HL-60 (cell line): Measurements from ENCODE around the gene RPS16.

Experiments
- DNase-seq, 2 experiments: peaks; one replicate each; pipeline ENCODE4 v3.0.0-alpha.2; 2010 to 2020; ENCODE audit warnings: low read depth in 1 of 2, low spot score in 1 of 2
- H3K27ac ChIP-seq: fragments of 250-450 bp; sonication (Bioruptor Pico); replicated peaks from 2 replicates; pipeline ENCODE4 v1.5.1; 2020; ENCODE audit warnings: mild to moderate bottlenecking, moderate library complexity
- H3K27me3 ChIP-seq: fragments of 250-450 bp; sonication (Bioruptor Pico); 2 replicates; pipeline ENCODE4 v1.5.1; 2021; ENCODE audit warnings: mild to moderate bottlenecking, moderate library complexity; ENCODE audit not compliant: insufficient read depth, poor library complexity, severe bottlenecking
- H3K4me3 ChIP-seq: replicated peaks from 2 replicates; pipeline ENCODE4 v1.5.1; 2011; ENCODE audit warnings: mild to moderate bottlenecking, control low read depth, low read length; ENCODE audit not compliant: insufficient read depth
- CTCF ChIP-seq: IDR thresholded peaks from one replicate; pipeline ENCODE4 v1.5.1; 2011; ENCODE audit warnings: low read length, control low read depth, inconsistent platforms; ENCODE audit not compliant: insufficient read depth
- GABPA ChIP-seq: IDR thresholded peaks from 2 replicates; pipeline ENCODE4 v1.6.1; 2012; ENCODE audit warnings: low read depth
- POLR2AphosphoS5 ChIP-seq: IDR thresholded peaks from 2 replicates; pipeline ENCODE4 v1.6.1; 2012; ENCODE audit warnings: low read depth
- REST ChIP-seq: IDR thresholded peaks from 2 replicates; pipeline ENCODE4 v1.6.1; 2012; ENCODE audit warnings: low read depth; ENCODE audit not compliant: insufficient replicate concordance
- SPI1 ChIP-seq: IDR thresholded peaks from 2 replicates; pipeline ENCODE4 v1.6.1; 2012; ENCODE audit warnings: low read depth, mild to moderate bottlenecking, borderline replicate concordance

The RPS16 gene

GRCh38 chr19:39427707-39428106 lies 8.0 kb downstream of the RPS16 start:
- no peak for DNase-seq
- Histone ChIP-seq H3K27me3 (no peaks in the 10 kb centered on the region), H3K4me3 (no peak overlapping the region), H3K27ac (no peak overlapping the region)
- TF ChIP-seq CTCF (no peak), GABPA (no peak), SPI1 (no peak), POLR2AphosphoS5 (no peak), REST (no peak)

GRCh38 chr19:39426170-39426569 lies 9.6 kb downstream of the RPS16 start:
- H3K27me3 ChIP-seq = no peaks in the 10 kb centered on the region
- TF ChIP-seq GABPA = no peak
- TF ChIP-seq REST = no peak
- no peak for TF ChIP-seq CTCF
- no peak for TF ChIP-seq SPI1
- TF ChIP-seq POLR2AphosphoS5 = no peak
- no peak overlapping the region for H3K27ac ChIP-seq
- DNase-seq = no peak
- H3K4me3 ChIP-seq = no peak overlapping the region

- no peak for TF ChIP-seq SPI1
- TF ChIP-seq GABPA = no peak
- no peak for TF ChIP-seq REST
- H3K27ac ChIP-seq = no peak overlapping the region
Observed at GRCh38 chr19:39425744-39426143, 10.0 kb downstream of the RPS16 start.

GRCh38 chr19:39424934-39425333 lies 10.8 kb downstream of the RPS16 start:
- Histone ChIP-seq H3K27ac (no peak overlapping the region), H3K27me3 (no peaks in the 10 kb centered on the region), H3K4me3 (no peak overlapping the region)
- no peak for TF ChIP-seq GABPA
- no peak for TF ChIP-seq SPI1
- no peak for TF ChIP-seq POLR2AphosphoS5
- TF ChIP-seq REST = no peak
- TF ChIP-seq CTCF = no peak
- DNase-seq = no peak

More at GRCh38 chr19:39425744-39426143, 10.0 kb downstream of the RPS16 start:
- H3K4me3 ChIP-seq = no peak overlapping the region
- H3K27me3 ChIP-seq = no peaks in the 10 kb centered on the region
- no peak for DNase-seq
